GM23338 (cell line): ENCODE measurements around the gene MICALL1. TPM values are rescaled to one million over a fixed set of nuclear protein-coding genes. Genes with fewer than 3 reads are reported as not detected.

ENCODE experiments used
- ATAC-seq: fragments of 200-7000 bp; cut with Tn5 transposase; 3 replicates; pipeline ENCODE4 v1.9.1; 2020
- DNase-seq: peaks from one replicate; pipeline ENCODE4 v3.0.0-alpha.2; 2015; ENCODE audit warnings: low spot score
- H2AFZ ChIP-seq: fragments of 200-600 bp; sonication (generic); 2 replicates; pipeline ENCODE4 v1.8.0; 2016; ENCODE audit warnings: antibody characterized with exemption, mild to moderate bottlenecking, moderate library complexity
- H3F3A ChIP-seq: fragments of 200-600 bp; sonication (generic); replicated peaks from 2 replicates; pipeline ENCODE4 v1.8.0; 2017; ENCODE audit warnings: antibody characterized with exemption, mixed run types, low read depth
- H3K27ac ChIP-seq: fragments of 200-600 bp; sonication (generic); 2 replicates; pipeline ENCODE4 v1.6.1; 2016; ENCODE audit warnings: low read depth
- H3K27me3 ChIP-seq: fragments of 200-600 bp; sonication (generic); 2 replicates; pipeline ENCODE4 v1.8.0; 2016; ENCODE audit warnings: mild to moderate bottlenecking, mixed run types, moderate library complexity; ENCODE audit not compliant: insufficient read depth
- H3K36me3 ChIP-seq: fragments of 200-600 bp; sonication (generic); 2 replicates; pipeline ENCODE4 v1.8.0; 2016; ENCODE audit warnings: mild to moderate bottlenecking; ENCODE audit not compliant: insufficient read depth
- H3K4me1 ChIP-seq: fragments of 200-600 bp; sonication (generic); 2 replicates; pipeline ENCODE4 v1.8.0; 2016; ENCODE audit warnings: mild to moderate bottlenecking, moderate library complexity; ENCODE audit not compliant: insufficient read depth
- H3K4me2 ChIP-seq: fragments of 200-600 bp; sonication (generic); 2 replicates; pipeline ENCODE4 v1.7.1; 2017; ENCODE audit warnings: mixed run types
- H3K4me3 ChIP-seq: fragments of 200-600 bp; sonication (generic); 2 replicates; pipeline ENCODE4 v1.6.1; 2016; ENCODE audit warnings: mixed run types
- H3K79me2 ChIP-seq: fragments of 200-600 bp; sonication (generic); replicated peaks from 2 replicates; pipeline ENCODE4 v1.8.0; 2017; ENCODE audit warnings: mild to moderate bottlenecking; ENCODE audit not compliant: insufficient read depth
- H3K9me2 ChIP-seq: fragments of 200-600 bp; sonication (generic); 2 replicates; pipeline ENCODE4 v1.8.0; 2017; ENCODE audit not compliant: insufficient read depth
- H4K20me1 ChIP-seq: fragments of 200-600 bp; sonication (generic); replicated peaks from 2 replicates; pipeline ENCODE4 v1.8.0; 2017; ENCODE audit warnings: mild to moderate bottlenecking; ENCODE audit not compliant: insufficient read depth
- H3K27ac Mint-ChIP-seq: 2 replicates; pipeline ENCODE4 v1.8.0; 2020; ENCODE audit warnings: inconsistent platforms, mild to moderate bottlenecking, moderate library complexity, mixed read lengths
- H3K27me3 Mint-ChIP-seq: 3 replicates; pipeline ENCODE4 v1.8.0; 2022; ENCODE audit warnings: low read depth, mild to moderate bottlenecking, moderate library complexity, mixed read lengths, inconsistent platforms; ENCODE audit not compliant: insufficient read depth, poor library complexity
- H3K36me3 Mint-ChIP-seq: 3 replicates; pipeline ENCODE4 v1.8.0; 2021; ENCODE audit warnings: low read depth, mild to moderate bottlenecking, inconsistent platforms, moderate library complexity, mixed read lengths
- H3K4me1 Mint-ChIP-seq: 3 replicates; pipeline ENCODE4 v1.8.0; 2020; ENCODE audit warnings: mild to moderate bottlenecking, inconsistent platforms, mixed read lengths
- H3K4me3 Mint-ChIP-seq: 3 replicates; pipeline ENCODE4 v1.8.0; 2021; ENCODE audit warnings: moderate library complexity, mild to moderate bottlenecking, inconsistent platforms, mixed read lengths
- H3K9me3 Mint-ChIP-seq: 3 replicates; pipeline ENCODE4 v1.8.0; 2020; ENCODE audit warnings: moderate library complexity, mild to moderate bottlenecking, inconsistent platforms, mixed read lengths
- CREB1 ChIP-seq: fragments of 250-450 bp; sonication (Bioruptor Pico); IDR thresholded peaks from 2 replicates; pipeline ENCODE4 v1.5.0; 2020; ENCODE audit warnings: low read depth, mild to moderate bottlenecking, moderate library complexity
- CTCF ChIP-seq, 2 experiments: fragments of 200-600 bp in 1 of 2; sonication (generic) in 1 of 2; conservative IDR thresholded peaks; 2 replicates each; pipeline versions ENCODE4 v1.5.1 to v1.6.1; 2016 to 2017; ENCODE audit warnings: antibody characterized with exemption in 2 of 2, low read depth in 2 of 2, mild to moderate bottlenecking in 2 of 2, moderate library complexity in 1 of 2
- ETS1 ChIP-seq: IDR thresholded peaks from 2 replicates; pipeline ENCODE4 v1.6.1; 2016; ENCODE audit warnings: antibody characterized with exemption
- EZH2 ChIP-seq: fragments of 200-600 bp; sonication (generic); IDR thresholded peaks from one replicate; pipeline ENCODE4 v1.8.0; 2017; ENCODE audit warnings: antibody characterized with exemption, mild to moderate bottlenecking, low read depth; ENCODE audit not compliant: unreplicated experiment
- EZH2phosphoT487 ChIP-seq: fragments of 200-600 bp; sonication (generic); IDR thresholded peaks from one replicate; pipeline ENCODE4 v1.8.1; 2018; ENCODE audit warnings: antibody characterized with exemption; ENCODE audit not compliant: unreplicated experiment
- JUNB ChIP-seq: IDR thresholded peaks from one replicate; pipeline ENCODE4 v1.6.1; 2016; ENCODE audit warnings: antibody characterized with exemption; ENCODE audit not compliant: unreplicated experiment
- NANOG ChIP-seq: IDR thresholded peaks from 2 replicates; pipeline ENCODE4 v1.6.1; 2016; ENCODE audit warnings: antibody characterized with exemption, borderline replicate concordance
- POLR2AphosphoS5 ChIP-seq: IDR thresholded peaks from 2 replicates; pipeline ENCODE4 v1.6.1; 2016; ENCODE audit warnings: antibody characterized with exemption, low read depth
- STAT1 ChIP-seq: IDR thresholded peaks from one replicate; pipeline ENCODE4 v1.6.1; 2016; ENCODE audit warnings: antibody characterized with exemption; ENCODE audit not compliant: unreplicated experiment
- ZNF114 ChIP-seq: fragments of 250-450 bp; sonication (Bioruptor Pico); IDR thresholded peaks from 2 replicates; pipeline ENCODE4 v1.5.0; 2020; ENCODE audit warnings: mild to moderate bottlenecking, moderate library complexity
- ZNF331 ChIP-seq: fragments of 250-450 bp; sonication (Bioruptor Pico); IDR thresholded peaks from 2 replicates; pipeline ENCODE4 v1.5.0; 2020; ENCODE audit warnings: low read depth, mild to moderate bottlenecking, moderate library complexity
- ZNF462 ChIP-seq: fragments of 250-450 bp; sonication (Bioruptor Pico); IDR thresholded peaks from 2 replicates; pipeline ENCODE4 v1.5.0; 2020; ENCODE audit warnings: mild to moderate bottlenecking, moderate library complexity
- polyA plus RNA-seq: library from polyadenylated mRNA; unstranded; fragments of >200 nt; fragmentation: Nextera tagmentation; extraction: Ambion mirVana; gene quantifications from 2 replicates; pipeline ENCODE4 v1.2.1, GENCODE V29; 2016
- total RNA-seq: library from RNA; depleted of rRNA; stranded (reverse); fragments of >200 nt; shearing (Covaris generic); gene quantifications from 2 replicates; pipeline ENCODE4 v1.2.3, GENCODE V29; 2014
- TF ChIP-seq, protein P1 (sequence below): IDR thresholded peaks from one replicate; pipeline ENCODE4 v1.6.1; 2018; ENCODE audit warnings: antibody characterized with exemption; ENCODE audit not compliant: unreplicated experiment

MICALL1 gene
- total and polyA plus RNA-seq, 2 experiments from 2014 or later, result 5.9 to 33.1 TPM

DNA sequence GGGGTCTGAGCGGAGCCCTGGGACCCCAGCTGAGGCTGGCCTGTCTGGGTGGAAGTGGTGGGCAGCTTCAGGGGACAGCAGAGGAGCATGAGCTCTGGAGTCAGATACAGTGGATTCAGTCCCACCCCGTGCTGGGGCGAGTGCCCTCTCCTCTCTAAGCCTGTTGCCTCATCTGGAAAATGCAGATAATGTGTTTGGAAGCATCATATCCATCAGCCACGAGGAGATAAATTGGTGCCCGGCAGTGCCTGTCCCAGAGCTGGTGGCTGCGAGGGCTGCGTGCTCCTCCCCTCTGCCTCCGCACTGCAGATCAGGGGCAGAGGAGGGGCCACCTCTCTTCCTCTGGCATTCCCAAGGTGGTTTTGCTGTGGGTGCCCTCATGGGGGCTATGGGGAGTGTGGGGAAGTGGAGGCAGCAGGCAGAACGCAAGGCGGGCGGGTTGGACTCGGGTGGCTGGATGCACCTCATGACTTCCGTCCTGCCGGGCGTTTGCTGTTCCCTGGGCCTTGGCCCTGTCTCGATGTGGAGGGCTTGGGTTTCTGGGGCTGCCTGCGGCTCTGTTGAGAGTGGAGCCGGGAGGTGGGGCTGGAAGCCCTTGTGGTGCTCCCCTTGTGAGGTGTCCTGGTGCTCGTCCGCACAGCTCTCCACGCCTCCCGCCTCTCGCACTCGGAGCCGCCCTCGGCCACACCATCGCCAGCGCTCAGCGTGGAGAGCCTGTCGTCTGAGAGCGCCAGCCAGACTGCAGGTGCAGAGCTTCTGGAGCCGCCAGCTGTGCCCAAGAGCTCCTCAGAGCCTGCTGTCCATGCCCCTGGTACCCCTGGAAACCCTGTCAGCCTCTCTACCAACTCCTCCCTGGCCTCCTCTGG is 20.9 kb downstream of the MICALL1 start:
- no peak for TF ChIP-seq STAT1
- TF ChIP-seq JUNB, result no peak
- no peak for TF ChIP-seq ZNF114 (CRISPR knock-in tag)
- TF ChIP-seq, protein P1, sequence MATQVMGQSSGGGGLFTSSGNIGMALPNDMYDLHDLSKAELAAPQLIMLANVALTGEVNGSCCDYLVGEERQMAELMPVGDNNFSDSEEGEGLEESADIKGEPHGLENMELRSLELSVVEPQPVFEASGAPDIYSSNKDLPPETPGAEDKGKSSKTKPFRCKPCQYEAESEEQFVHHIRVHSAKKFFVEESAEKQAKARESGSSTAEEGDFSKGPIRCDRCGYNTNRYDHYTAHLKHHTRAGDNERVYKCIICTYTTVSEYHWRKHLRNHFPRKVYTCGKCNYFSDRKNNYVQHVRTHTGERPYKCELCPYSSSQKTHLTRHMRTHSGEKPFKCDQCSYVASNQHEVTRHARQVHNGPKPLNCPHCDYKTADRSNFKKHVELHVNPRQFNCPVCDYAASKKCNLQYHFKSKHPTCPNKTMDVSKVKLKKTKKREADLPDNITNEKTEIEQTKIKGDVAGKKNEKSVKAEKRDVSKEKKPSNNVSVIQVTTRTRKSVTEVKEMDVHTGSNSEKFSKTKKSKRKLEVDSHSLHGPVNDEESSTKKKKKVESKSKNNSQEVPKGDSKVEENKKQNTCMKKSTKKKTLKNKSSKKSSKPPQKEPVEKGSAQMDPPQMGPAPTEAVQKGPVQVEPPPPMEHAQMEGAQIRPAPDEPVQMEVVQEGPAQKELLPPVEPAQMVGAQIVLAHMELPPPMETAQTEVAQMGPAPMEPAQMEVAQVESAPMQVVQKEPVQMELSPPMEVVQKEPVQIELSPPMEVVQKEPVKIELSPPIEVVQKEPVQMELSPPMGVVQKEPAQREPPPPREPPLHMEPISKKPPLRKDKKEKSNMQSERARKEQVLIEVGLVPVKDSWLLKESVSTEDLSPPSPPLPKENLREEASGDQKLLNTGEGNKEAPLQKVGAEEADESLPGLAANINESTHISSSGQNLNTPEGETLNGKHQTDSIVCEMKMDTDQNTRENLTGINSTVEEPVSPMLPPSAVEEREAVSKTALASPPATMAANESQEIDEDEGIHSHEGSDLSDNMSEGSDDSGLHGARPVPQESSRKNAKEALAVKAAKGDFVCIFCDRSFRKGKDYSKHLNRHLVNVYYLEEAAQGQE, result no peak
- no peak for TF ChIP-seq POLR2AphosphoS5
- no peak for TF ChIP-seq EZH2
- TF ChIP-seq CREB1, result no peak
- TF ChIP-seq CTCF (conservative IDR thresholded peaks at IDR 0.05; ENCODE audit: low read depth in 2 of 2), result no peak
- no peak for TF ChIP-seq EZH2phosphoT487
- TF ChIP-seq ZNF331, result no peak
- TF ChIP-seq NANOG, result no peak
- TF ChIP-seq ETS1, result no peak
- TF ChIP-seq ZNF462 (CRISPR knock-in tag), result no peak
- H3F3A ChIP-seq, result no peaks in the 10 kb centered on the region
- H3K36me3 Mint-ChIP-seq, result peaks cover 9% of the 10 kb centered on the region; the same call in 2 of the 3 replicates
- H3K27me3 Mint-ChIP-seq, result peaks cover 6% of the 10 kb centered on the region
- no peak for ATAC-seq
- H3K36me3 ChIP-seq, result no peaks in the 10 kb centered on the region
- no peaks in the 10 kb centered on the region for H3K79me2 ChIP-seq
- H3K27me3 ChIP-seq, result no peaks in the 10 kb centered on the region
- no peaks in the 10 kb centered on the region for H3K4me1 ChIP-seq
- H3K4me2 ChIP-seq, result no peak overlapping the region
- no peak overlapping the region for H3K4me3 ChIP-seq
- H3K9me3 Mint-ChIP-seq, result no peaks in the 10 kb centered on the region
- no peak overlapping the region for H3K4me3 Mint-ChIP-seq
- H3K9me2 ChIP-seq, result no peaks in the 10 kb centered on the region
- H2AFZ ChIP-seq, result no peak overlapping the region
- DNase-seq, result no peak
- no peaks in the 10 kb centered on the region; the same call in 1 of the 2 replicates for H4K20me1 ChIP-seq
- H3K27ac Mint-ChIP-seq, result no peak overlapping the region
- H3K4me1 Mint-ChIP-seq, result no peaks in the 10 kb centered on the region
- no peak overlapping the region for H3K27ac ChIP-seq
